Posterior cingulate gyrus (tissue), 11 donors: Measurements from ENCODE around the gene KRT26.

Source experiments
- DNase-seq, 10 donors: peaks; one replicate each; pipeline versions ENCODE4 v3.0.0 to v3.0.0-alpha.2; 2020 to 2021; ENCODE audit warnings: mixed read lengths in 3 of 10
- intact Hi-C: fragments of 100-400 bp; cut with DNase I; formaldehyde crosslinking; loops from one replicate; pipeline ENCODE4 v1.15.1; 2023

KRT26 gene

GRCh38 chr17:40738553-40738952 is 33.4 kb downstream of the KRT26 start:
- no peak for DNase-seq
- intact Hi-C loops: no loop called here

GRCh38 chr17:40735016-40735415 is 37.0 kb downstream of the KRT26 start:
- intact Hi-C loops: no loop called here
- DNase-seq: no peak

GRCh38 chr17:40734018-40734417 is 38.0 kb downstream of the KRT26 start:
- no peak for DNase-seq
- intact Hi-C loops: no loop called here

- DNase-seq: no peak
- intact Hi-C loops: no loop called here
Observed at GRCh38 chr17:40730970-40731369, 41.0 kb downstream of the KRT26 start.

GRCh38 chr17:40727447-40728231 is 44.4 kb downstream of the KRT26 start:
- DNase-seq: no peak
- intact Hi-C loops: no loop called here

GRCh38 chr17:40726919-40727318 is 45.1 kb downstream of the KRT26 start:
- intact Hi-C loops: no loop called here

GRCh38 chr17:40724656-40725055 is 47.3 kb downstream of the KRT26 start:
- DNase-seq: no peak
- intact Hi-C loops: no loop called here

More at GRCh38 chr17:40726919-40727318, 45.1 kb downstream of the KRT26 start:
- no peak for DNase-seq

GRCh38 chr17:40722241-40722640 is 49.8 kb downstream of the KRT26 start:
- no peak for DNase-seq

GRCh38 chr17:40720899-40721298 is 51.1 kb downstream of the KRT26 start:
- no peak for DNase-seq
- intact Hi-C loops: no loop called here

More at GRCh38 chr17:40722241-40722640, 49.8 kb downstream of the KRT26 start:
- intact Hi-C loops: no loop called here

- intact Hi-C loops: no loop called here
Observed at GRCh38 chr17:40718930-40719329, 53.1 kb downstream of the KRT26 start.

GRCh38 chr17:40717776-40718175 is 54.2 kb downstream of the KRT26 start:
- intact Hi-C loops: no loop called here
- DNase-seq: no peak

More at GRCh38 chr17:40718930-40719329, 53.1 kb downstream of the KRT26 start:
- DNase-seq: no peak
